Measurements from ENCODE around the gene SLC46A3.
"Not testable (repeated sequence)": the region's sequence is repeated elsewhere in the genome, so short reads cannot be mapped to it uniquely, and the experiment has no call there.

The SLC46A3 gene

DNA sequence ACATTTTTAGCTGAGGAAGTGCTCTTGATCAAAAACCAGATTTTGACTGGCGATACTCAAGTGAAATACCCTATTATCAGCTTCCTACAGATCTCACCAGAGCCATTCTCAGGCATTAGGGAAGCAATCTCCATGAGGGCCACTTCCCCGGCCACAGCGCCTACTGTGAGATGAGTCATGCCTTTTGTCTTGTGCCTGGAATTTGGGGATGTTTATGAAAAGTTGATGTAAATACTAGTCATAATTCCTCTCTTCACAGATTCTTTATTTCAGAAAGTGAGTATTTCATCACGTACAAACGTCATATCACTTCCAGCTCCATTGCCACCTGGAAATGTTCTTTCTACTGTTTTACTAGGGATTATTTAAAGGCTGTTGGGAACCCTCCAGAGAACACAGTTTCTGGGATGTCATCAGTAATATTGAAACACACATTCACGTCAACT is 25.3 kb upstream of the SLC46A3 start:
- peak; percentile 76 for DNase-seq (ENCODE audit: low read depth, low spot score)
- TF ChIP-seq, protein P1, sequence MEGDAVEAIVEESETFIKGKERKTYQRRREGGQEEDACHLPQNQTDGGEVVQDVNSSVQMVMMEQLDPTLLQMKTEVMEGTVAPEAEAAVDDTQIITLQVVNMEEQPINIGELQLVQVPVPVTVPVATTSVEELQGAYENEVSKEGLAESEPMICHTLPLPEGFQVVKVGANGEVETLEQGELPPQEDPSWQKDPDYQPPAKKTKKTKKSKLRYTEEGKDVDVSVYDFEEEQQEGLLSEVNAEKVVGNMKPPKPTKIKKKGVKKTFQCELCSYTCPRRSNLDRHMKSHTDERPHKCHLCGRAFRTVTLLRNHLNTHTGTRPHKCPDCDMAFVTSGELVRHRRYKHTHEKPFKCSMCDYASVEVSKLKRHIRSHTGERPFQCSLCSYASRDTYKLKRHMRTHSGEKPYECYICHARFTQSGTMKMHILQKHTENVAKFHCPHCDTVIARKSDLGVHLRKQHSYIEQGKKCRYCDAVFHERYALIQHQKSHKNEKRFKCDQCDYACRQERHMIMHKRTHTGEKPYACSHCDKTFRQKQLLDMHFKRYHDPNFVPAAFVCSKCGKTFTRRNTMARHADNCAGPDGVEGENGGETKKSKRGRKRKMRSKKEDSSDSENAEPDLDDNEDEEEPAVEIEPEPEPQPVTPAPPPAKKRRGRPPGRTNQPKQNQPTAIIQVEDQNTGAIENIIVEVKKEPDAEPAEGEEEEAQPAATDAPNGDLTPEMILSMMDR (IDR thresholded peaks at IDR 0.05; ENCODE audit: low read depth, low read length): no peak
- no peak overlapping the region for H3K4me3 ChIP-seq (ENCODE audit: low read depth, low read length)
- in situ Hi-C loops (cut with HindIII; ENCODE audit: low sequenced_read_pairs): no loop called here

DNA sequence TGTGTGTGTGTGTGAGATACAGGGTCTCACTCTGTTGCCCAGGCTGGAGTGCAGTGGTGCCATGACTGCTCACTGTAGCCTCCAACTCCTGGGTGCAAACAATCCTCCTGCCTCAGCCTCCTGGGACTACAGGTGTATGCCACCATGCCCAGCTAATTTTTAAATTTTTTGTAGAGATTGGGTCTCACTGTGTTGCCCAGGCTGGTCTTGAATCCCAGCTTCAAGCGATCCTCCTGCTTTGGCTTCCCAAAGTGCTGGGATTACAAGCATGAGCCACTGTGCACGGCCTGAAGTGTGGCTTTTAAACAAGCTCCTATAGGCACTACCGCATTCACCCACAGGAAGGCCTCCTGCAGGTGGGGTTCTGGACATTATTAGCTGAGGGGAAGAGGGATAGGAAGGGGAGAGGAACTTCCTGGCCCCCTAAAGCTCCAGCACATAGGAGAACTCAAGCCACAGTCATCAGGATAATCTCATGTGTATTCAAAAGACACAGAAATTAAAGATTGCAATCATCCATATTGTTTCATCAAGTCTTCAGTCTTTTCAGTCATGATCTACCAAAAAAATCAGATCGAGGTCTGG is 24.8 kb upstream of the SLC46A3 start:
- DNase-seq (ENCODE audit: low read depth, low spot score): no peak
- no peak overlapping the region for H3K4me3 ChIP-seq (ENCODE audit: low read depth, low read length)
- TF ChIP-seq, protein P1 (IDR thresholded peaks at IDR 0.05; ENCODE audit: low read depth, low read length): no peak
- in situ Hi-C loops (cut with HindIII; ENCODE audit: low sequenced_read_pairs): no loop called here

DNA sequence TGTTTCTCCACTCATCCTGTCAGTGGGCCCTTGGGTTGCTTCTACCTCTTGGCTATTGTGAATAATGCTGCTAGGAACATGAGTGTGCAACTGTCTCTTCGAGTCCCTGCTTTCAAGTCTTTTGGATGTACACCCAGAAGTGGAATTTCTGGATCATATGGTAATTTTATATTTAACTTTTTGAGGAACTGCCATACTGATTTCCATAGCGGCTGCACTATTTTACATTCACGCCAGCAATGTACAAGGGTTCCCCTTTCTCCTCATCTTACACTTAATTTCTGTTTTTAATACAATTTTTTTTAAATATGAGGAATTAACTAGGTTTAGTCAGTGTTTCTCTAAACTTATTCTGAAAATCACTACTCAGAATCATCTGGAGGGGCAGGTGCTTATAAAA is 24.2 kb upstream of the SLC46A3 start:
- in situ Hi-C loops (cut with HindIII; ENCODE audit: low sequenced_read_pairs): no loop called here
- TF ChIP-seq, protein P1 (IDR thresholded peaks at IDR 0.05; ENCODE audit: low read depth, low read length): no peak
- DNase-seq (ENCODE audit: low read depth, low spot score): no peak

DNA sequence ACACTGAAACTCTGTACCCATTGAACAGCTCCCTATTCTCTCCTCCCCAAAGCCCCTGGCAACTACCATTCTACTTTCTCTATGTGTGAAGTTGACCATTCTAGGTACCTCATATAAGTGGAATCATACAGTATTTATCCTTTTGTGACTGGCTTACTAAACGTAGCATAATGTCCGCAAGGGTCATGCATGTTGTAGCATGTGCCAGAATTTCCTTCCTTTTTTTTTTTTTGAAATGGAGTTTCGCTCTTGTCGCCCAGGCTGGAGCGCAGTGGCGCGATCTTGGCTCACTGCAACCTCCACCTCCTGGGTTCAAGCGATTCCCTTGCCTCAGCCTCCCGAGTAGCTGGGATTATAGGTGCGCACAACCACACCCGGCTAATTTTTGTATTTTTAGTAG is 23.7 kb upstream of the SLC46A3 start:
- in situ Hi-C loops (cut with HindIII; ENCODE audit: low sequenced_read_pairs); DNase-seq (ENCODE audit: low read depth, low spot score); H3K4me3 ChIP-seq (ENCODE audit: low read depth, low read length): not testable (repeated sequence)

More for the DNA sequence above, 24.2 kb upstream of the SLC46A3 start:
- H3K4me3 ChIP-seq (ENCODE audit: low read depth, low read length): no peak overlapping the region

DNA sequence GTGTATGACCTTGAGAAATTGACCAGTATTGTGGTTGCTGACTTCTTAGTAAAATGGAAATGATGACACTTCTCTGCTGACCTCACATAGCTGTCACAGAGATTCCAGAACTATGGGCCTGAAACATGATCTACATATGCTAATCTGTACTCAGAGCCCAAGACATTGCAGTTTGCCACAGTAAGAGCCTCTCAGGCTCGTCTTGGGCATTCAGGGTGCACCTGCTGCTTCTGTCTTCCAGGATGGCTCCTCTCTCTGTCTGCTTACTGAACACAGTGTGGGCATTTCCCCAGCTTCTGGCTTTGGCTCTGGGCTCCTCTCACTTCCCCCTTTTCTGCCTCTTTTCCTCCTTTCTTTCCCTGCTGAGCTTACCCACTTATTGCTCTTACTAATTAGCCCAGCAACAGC is 22.3 kb upstream of the SLC46A3 start:
- in situ Hi-C loops (cut with HindIII; ENCODE audit: low sequenced_read_pairs): no loop called here
- no peak for DNase-seq (ENCODE audit: low read depth, low spot score)
- H3K4me3 ChIP-seq (ENCODE audit: low read depth, low read length): no peak overlapping the region
- TF ChIP-seq, protein P1 (IDR thresholded peaks at IDR 0.05; ENCODE audit: low read depth, low read length): no peak

DNA sequence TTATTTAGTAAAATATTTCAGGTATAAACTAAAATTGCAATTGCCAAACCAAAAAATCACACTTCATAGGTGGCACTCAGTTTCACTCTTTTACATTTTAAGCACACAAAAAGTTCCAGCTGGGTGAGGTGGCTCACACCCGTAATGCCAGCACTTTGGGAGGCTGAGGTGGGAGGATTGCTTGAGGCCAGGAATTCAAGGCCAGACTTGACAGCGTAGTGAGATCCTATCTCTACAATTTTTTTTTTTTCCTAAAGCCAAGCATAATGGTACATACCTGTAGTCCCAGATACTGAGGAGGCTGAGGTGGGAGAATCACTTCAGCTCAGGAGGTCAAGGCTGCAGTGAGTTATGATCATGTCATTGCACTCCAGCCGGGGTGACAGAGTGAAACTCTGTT is 20.6 kb upstream of the SLC46A3 start:
- TF ChIP-seq, protein P1 (IDR thresholded peaks at IDR 0.05; ENCODE audit: low read depth, low read length): no peak

DNA sequence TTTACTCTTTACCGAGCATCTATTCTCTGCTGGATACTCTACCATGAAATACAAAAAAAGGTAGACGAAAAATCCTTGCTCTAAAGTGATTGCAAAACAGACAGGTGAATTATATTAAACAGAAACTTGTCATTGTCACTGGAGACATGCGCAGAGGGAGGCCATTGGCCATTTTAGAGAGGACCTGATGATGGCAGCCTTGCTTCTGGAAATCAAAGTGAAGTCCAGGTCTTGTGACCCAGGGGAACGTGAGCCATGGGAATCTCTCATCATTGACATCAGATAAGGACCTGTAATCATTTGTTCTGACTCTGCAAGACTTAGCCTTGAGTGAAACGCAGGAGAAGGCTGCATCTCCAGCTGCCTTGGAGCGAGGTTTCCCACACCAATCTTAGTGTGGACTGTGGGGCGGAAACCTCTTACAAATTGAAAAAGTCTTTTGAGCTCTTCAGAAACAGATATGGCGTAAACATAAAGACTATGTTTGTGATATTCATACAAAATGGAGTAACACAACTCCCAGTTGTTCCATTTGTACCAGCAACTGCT is 16.8 kb upstream of the SLC46A3 start:
- H3K4me3 ChIP-seq (ENCODE audit: low read depth, low read length): no peak overlapping the region
- in situ Hi-C loops (cut with HindIII; ENCODE audit: low sequenced_read_pairs): no loop called here
- no peak for DNase-seq (ENCODE audit: low read depth, low spot score)
- TF ChIP-seq, protein P1 (IDR thresholded peaks at IDR 0.05; ENCODE audit: low read depth, low read length): no peak

More for the DNA sequence above, 20.6 kb upstream of the SLC46A3 start:
- no peak overlapping the region for H3K4me3 ChIP-seq (ENCODE audit: low read depth, low read length)
- in situ Hi-C loops (cut with HindIII; ENCODE audit: low sequenced_read_pairs): no loop called here
- no peak for DNase-seq (ENCODE audit: low read depth, low spot score)
